ENCODE results near the gene FHIT.

DNA sequence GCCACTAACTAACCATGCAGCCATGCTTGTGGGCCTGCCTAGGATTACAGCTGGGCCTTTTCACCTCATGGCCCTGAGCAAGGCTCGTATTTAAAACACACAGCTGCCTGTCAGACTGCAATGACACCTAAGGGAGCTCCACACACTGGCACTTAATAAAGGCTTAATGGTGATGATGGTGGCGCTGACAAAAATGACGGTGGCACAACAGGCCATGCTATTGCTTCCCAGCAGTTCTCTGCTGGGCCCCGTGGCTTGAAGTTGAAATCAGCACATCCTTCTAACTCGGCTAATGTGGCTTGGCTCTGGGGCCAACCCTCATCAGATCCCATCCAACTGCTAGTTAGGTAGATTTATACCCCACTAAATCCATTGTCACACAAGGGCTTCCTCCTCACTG is 112.9 kb downstream of the FHIT start:
- TF ChIP-seq EZH2 (IDR thresholded peaks at IDR 0.05; ENCODE audit: insufficient read depth, poor library complexity, severe bottlenecking) (no peak), EZH2phosphoT487 (IDR thresholded peaks at IDR 0.05; ENCODE audit: insufficient read depth, low read depth) (no peak)

Measured in GM23248 (cell line).